ENCODE measurements around the gene CCNG1. TPM values are rescaled to one million over a fixed set of nuclear protein-coding genes. Genes with fewer than 3 reads are reported as not detected.

The CCNG1 gene
- total and polyA plus RNA-seq, 2 donors (not counting 1 experiment from before 2014, with no cell fraction given), result 210 to 449 TPM

GRCh38 chr5:163456840-163457239, 19.4 kb downstream of the CCNG1 start:
- Histone ChIP-seq H4K20me1 (ENCODE audit: control insufficient read depth, extremely low read depth, insufficient read depth, low read length) (no peaks in the 10 kb centered on the region), H3K27me3 (ENCODE audit: control insufficient read depth, insufficient read depth, low read length) (no peaks in the 10 kb centered on the region), H3K27ac (ENCODE audit: insufficient read depth, low read length) (no peak overlapping the region), H3K4me3 (replicated peaks in 1 of 4; ENCODE audit: control extremely low read depth in 1 of 4, insufficient read depth in 1 of 4, low read depth in 3 of 4, low read length in 4 of 4) (no peak overlapping the region), H3K9me3 (ENCODE audit: control insufficient read depth, insufficient read depth, low read depth, low read length) (no peaks in the 10 kb centered on the region), H2AFZ (ENCODE audit: low read length) (no peak overlapping the region), H3K4me1 (ENCODE audit: control insufficient read depth, extremely low read depth, insufficient read depth, low read length) (no peaks in the 10 kb centered on the region), H3K9ac (ENCODE audit: insufficient read depth, low read length) (no peak overlapping the region), H3K36me3 (ENCODE audit: control insufficient read depth, insufficient read depth, low read length) (no peaks in the 10 kb centered on the region), H3K79me2 (ENCODE audit: control insufficient read depth, insufficient read depth, low read length) (peaks cover 23% of the 10 kb centered on the region), H3K4me2 (ENCODE audit: extremely low read depth, insufficient read depth, low read length) (no peak overlapping the region)
- no peak for DNase-seq (ENCODE audit: low read depth in 2 of 2)
- TF ChIP-seq CTCF (conservative IDR thresholded peaks at IDR 0.05 in 1 of 2, IDR thresholded peaks at IDR 0.05 in 1 of 2; ENCODE audit: low read depth in 1 of 2, low read length in 2 of 2) (no peak), EZH2 (IDR thresholded peaks at IDR 0.05; ENCODE audit: low read length, missing control alignments) (no peak)

- Histone ChIP-seq H3K9me3 (ENCODE audit: control insufficient read depth, insufficient read depth, low read depth, low read length) (no peaks in the 10 kb centered on the region), H3K79me2 (ENCODE audit: control insufficient read depth, insufficient read depth, low read length) (peaks cover 38% of the 10 kb centered on the region), H3K4me2 (ENCODE audit: extremely low read depth, insufficient read depth, low read length) (peak overlapping the region; percentile 91), H3K4me3 (replicated peaks in 1 of 4; ENCODE audit: control extremely low read depth in 1 of 4, insufficient read depth in 1 of 4, low read depth in 3 of 4, low read length in 4 of 4) (peak overlapping the region; percentile 88 to 93 (median 90)), H4K20me1 (ENCODE audit: control insufficient read depth, extremely low read depth, insufficient read depth, low read length) (no peaks in the 10 kb centered on the region), H3K9ac (ENCODE audit: insufficient read depth, low read length) (peak overlapping the region; percentile 95), H3K27me3 (ENCODE audit: control insufficient read depth, insufficient read depth, low read length) (no peaks in the 10 kb centered on the region), H2AFZ (ENCODE audit: low read length) (no peak overlapping the region), H3K27ac (ENCODE audit: insufficient read depth, low read length) (peak overlapping the region; percentile 98), H3K4me1 (ENCODE audit: control insufficient read depth, extremely low read depth, insufficient read depth, low read length) (no peaks in the 10 kb centered on the region), H3K36me3 (ENCODE audit: control insufficient read depth, insufficient read depth, low read length) (no peaks in the 10 kb centered on the region)
- TF ChIP-seq CTCF (conservative IDR thresholded peaks at IDR 0.05 in 1 of 2, IDR thresholded peaks at IDR 0.05 in 1 of 2; ENCODE audit: low read depth in 1 of 2, low read length in 2 of 2) (no peak), EZH2 (IDR thresholded peaks at IDR 0.05; ENCODE audit: low read length, missing control alignments) (no peak)
- DNase-seq (ENCODE audit: low read depth in 2 of 2), result peak in 1 of 2 donors; percentile 10
Observed at GRCh38 chr5:163458778-163459385, 21.5 kb downstream of the CCNG1 start.

DNA sequence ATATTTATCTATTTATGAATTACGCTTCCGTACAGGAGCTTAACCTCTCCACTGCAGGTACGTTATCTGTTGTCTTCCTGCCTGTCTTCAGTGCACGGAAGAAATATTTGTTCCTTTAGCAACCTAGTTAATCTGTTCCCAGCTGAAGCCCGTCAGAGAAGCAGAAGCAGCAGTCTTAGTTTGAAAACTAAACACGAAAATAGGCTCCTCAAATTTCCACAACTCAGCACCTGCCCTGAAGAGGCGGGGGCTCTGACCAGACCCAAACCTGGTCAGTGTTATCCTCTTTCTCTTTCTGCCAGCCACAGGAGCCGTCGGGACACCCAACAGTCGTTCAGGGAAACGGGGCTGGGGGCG, 22.0 kb downstream of the CCNG1 start:
- H3K9me3 ChIP-seq (ENCODE audit: control insufficient read depth, insufficient read depth, low read depth, low read length), result no peaks in the 10 kb centered on the region
- H4K20me1 ChIP-seq (ENCODE audit: control insufficient read depth, extremely low read depth, insufficient read depth, low read length), result no peaks in the 10 kb centered on the region
- no peaks in the 10 kb centered on the region for H3K36me3 ChIP-seq (ENCODE audit: control insufficient read depth, insufficient read depth, low read length)
- peak overlapping the region; percentile 88 to 93 (median 90) for H3K4me3 ChIP-seq (replicated peaks in 1 of 4; ENCODE audit: control extremely low read depth in 1 of 4, insufficient read depth in 1 of 4, low read depth in 3 of 4, low read length in 4 of 4)
- H3K4me1 ChIP-seq (ENCODE audit: control insufficient read depth, extremely low read depth, insufficient read depth, low read length), result no peaks in the 10 kb centered on the region
- peak overlapping the region; percentile 99 for H2AFZ ChIP-seq (ENCODE audit: low read length)
- DNase-seq (ENCODE audit: low read depth in 2 of 2), result no peak
- H3K4me2 ChIP-seq (ENCODE audit: extremely low read depth, insufficient read depth, low read length), result peak overlapping the region; percentile 91
- peak overlapping the region; percentile 95 for H3K9ac ChIP-seq (ENCODE audit: insufficient read depth, low read length)
- peaks cover 44% of the 10 kb centered on the region for H3K79me2 ChIP-seq (ENCODE audit: control insufficient read depth, insufficient read depth, low read length)
- no peak for TF ChIP-seq CTCF (conservative IDR thresholded peaks at IDR 0.05 in 1 of 2, IDR thresholded peaks at IDR 0.05 in 1 of 2; ENCODE audit: low read depth in 1 of 2, low read length in 2 of 2)
- no peak for TF ChIP-seq EZH2 (IDR thresholded peaks at IDR 0.05; ENCODE audit: low read length, missing control alignments)
- H3K27me3 ChIP-seq (ENCODE audit: control insufficient read depth, insufficient read depth, low read length), result no peaks in the 10 kb centered on the region
- peak overlapping the region; percentile 98 for H3K27ac ChIP-seq (ENCODE audit: insufficient read depth, low read length)

Measured in fibroblast of lung (primary cell).